HepG2 (cell line): Measurements from ENCODE around the gene ETHE1. TPM values are rescaled to one million over a fixed set of nuclear protein-coding genes. Genes with fewer than 3 reads are reported as not detected.

Source experiments
- ATF1 ChIP-seq: IDR thresholded peaks from 2 replicates; pipeline ENCODE4 v1.6.1; 2016; ENCODE audit warnings: mild to moderate bottlenecking, control low read depth
- CBX1 ChIP-seq: IDR thresholded peaks from one replicate; pipeline ENCODE4 v1.6.1; 2016; ENCODE audit warnings: antibody characterized with exemption, low read depth
- FOXO1 ChIP-seq: sonication (generic); formaldehyde crosslinking; IDR thresholded peaks from 2 replicates; pipeline ENCODE4 v1.4.0; 2020; ENCODE audit warnings: missing genetic modification reagents
- GABPB1 ChIP-seq: IDR thresholded peaks from 2 replicates; pipeline ENCODE4 v1.6.1; 2016; ENCODE audit warnings: mild to moderate bottlenecking, missing genetic modification reagents, moderate library complexity, missing compliant biosample characterization
- GFI1 ChIP-seq: sonication (generic); formaldehyde crosslinking; IDR thresholded peaks from 2 replicates; pipeline ENCODE4 v1.5.0; 2020; ENCODE audit warnings: missing genetic modification reagents, mild to moderate bottlenecking, borderline replicate concordance
- HCFC1 ChIP-seq: fragments of 150-350 bp; IDR thresholded peaks from 2 replicates; pipeline ENCODE4 v1.6.1; 2014; ENCODE audit warnings: low read depth, low read length
- HMGXB3 ChIP-seq: sonication (generic); formaldehyde crosslinking; IDR thresholded peaks from 2 replicates; pipeline ENCODE4 v1.4.0; 2020; ENCODE audit warnings: missing genetic modification reagents, borderline replicate concordance
- HOXA5 ChIP-seq: sonication (generic); formaldehyde crosslinking; IDR thresholded peaks from 2 replicates; pipeline ENCODE4 v1.4.0; 2020; ENCODE audit warnings: missing genetic modification reagents
- KLF12 ChIP-seq: sonication (generic); formaldehyde crosslinking; IDR thresholded peaks from 2 replicates; pipeline ENCODE4 v1.4.0; 2020; ENCODE audit warnings: missing genetic modification reagents, borderline replicate concordance
- TEAD2 ChIP-seq: sonication (generic); formaldehyde crosslinking; IDR thresholded peaks from 2 replicates; pipeline ENCODE4 v1.9.0; 2021; ENCODE audit warnings: missing genetic modification reagents
- ZNF205 ChIP-seq: IDR thresholded peaks from 2 replicates; pipeline ENCODE4 v1.6.1; 2018; ENCODE audit warnings: missing biosample characterization, missing genetic modification reagents
- ZNF652 ChIP-seq: IDR thresholded peaks from 2 replicates; pipeline ENCODE4 v1.6.1; 2016; ENCODE audit warnings: low read depth, borderline replicate concordance
- ZNF747 ChIP-seq: sonication (generic); formaldehyde crosslinking; IDR thresholded peaks from 2 replicates; pipeline ENCODE4 v1.8.1; 2023; ENCODE audit warnings: missing genetic modification reagents, mild to moderate bottlenecking, borderline replicate concordance
- polyA plus RNA-seq, 8 experiments: library from polyadenylated mRNA; depleted of rRNA in 3 of 8; stranded (reverse) in 7 of 8; unstranded in 1 of 8; fragments of >200 nt; fragmentation: Illumina TruSeq in 4 of 8; extraction: Trizol in 4 of 8; gene quantifications; 2 replicates each; pipeline versions ENCODE4 v1.2.1 to v1.2.3, GENCODE V29; 2011 to 2016; ENCODE audit warnings: low read depth in 4 of 8, missing spikeins in 1 of 8, mixed read lengths in 1 of 8; ENCODE audit not compliant: insufficient read depth in 1 of 8
- total RNA-seq, 5 experiments: library from RNA; depleted of rRNA; stranded (reverse); fragments of >200 nt; fragmentation: Illumina TruSeq; extraction: Trizol; gene quantifications; 2 replicates each; pipeline ENCODE4 v1.2.3, GENCODE V29; 2016; ENCODE audit warnings: low read depth in 1 of 5
- TF ChIP-seq, protein P1 (sequence below): sonication (generic); formaldehyde crosslinking; IDR thresholded peaks from 2 replicates; pipeline ENCODE4 v1.4.0; 2020; ENCODE audit warnings: missing genetic modification reagents
- TF ChIP-seq, protein P2 (sequence below): sonication (generic); formaldehyde crosslinking; conservative IDR thresholded peaks from 2 replicates; pipeline ENCODE4 v1.8.1; 2023; ENCODE audit warnings: missing genetic modification reagents
- TF ChIP-seq, protein P3 (sequence below): sonication (generic); formaldehyde crosslinking; IDR thresholded peaks from 2 replicates; pipeline ENCODE4 v1.9.0; 2022; ENCODE audit warnings: missing genetic modification reagents, mild to moderate bottlenecking, borderline replicate concordance

Gene ETHE1
- total and polyA plus RNA-seq, 2 of the 13 experiments (the other 11 are each of a cell fraction or from before 2014, with no cell fraction given): 32.5 to 58.4 TPM

DNA sequence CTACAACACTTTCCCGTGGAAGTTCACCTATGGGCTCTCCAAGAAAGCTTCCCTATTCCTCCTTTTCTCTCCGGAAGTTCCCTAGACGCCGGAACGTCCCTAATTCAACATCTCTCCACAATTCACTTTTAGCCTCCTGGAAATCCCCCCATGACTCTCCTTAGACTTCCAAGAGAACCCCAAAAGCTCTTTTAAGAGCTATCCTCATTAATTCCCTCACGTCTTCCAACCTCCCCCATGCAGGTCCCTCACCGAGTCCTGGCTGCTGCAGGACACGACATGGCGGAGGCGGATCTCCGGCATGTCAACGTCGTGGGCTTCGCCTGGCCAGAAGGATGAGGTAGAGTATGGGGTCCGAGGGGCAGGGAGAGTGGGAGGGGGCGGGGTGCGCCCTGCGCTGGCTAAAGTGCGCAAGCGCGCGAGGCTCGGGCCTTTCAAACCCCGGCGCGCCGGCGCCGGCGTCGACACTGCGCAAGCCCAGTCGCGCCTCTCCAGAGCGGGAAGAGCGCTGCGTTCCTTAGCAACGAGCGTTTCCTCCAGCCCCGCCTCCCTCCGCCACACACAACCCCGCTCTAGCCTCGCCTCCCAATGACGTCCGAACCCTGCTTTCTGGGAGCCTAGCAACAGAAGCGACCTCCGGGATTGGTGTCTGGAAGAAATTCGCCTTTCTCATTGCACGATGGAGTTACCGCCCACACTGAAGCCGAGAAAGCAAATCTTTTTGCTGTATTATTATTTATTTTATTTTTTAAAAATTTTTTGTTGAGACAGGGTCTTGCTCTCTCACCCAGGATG, 48.4 kb upstream of the ETHE1 start, which contains the start of the genes PINLYP and XRCC1 (continued):
- no peak for TF ChIP-seq KLF12 (CRISPR knock-in tag)
- peak; percentile 54; the same call in 1 of the 2 replicates for TF ChIP-seq HOXA5
- TF ChIP-seq, protein P1, sequence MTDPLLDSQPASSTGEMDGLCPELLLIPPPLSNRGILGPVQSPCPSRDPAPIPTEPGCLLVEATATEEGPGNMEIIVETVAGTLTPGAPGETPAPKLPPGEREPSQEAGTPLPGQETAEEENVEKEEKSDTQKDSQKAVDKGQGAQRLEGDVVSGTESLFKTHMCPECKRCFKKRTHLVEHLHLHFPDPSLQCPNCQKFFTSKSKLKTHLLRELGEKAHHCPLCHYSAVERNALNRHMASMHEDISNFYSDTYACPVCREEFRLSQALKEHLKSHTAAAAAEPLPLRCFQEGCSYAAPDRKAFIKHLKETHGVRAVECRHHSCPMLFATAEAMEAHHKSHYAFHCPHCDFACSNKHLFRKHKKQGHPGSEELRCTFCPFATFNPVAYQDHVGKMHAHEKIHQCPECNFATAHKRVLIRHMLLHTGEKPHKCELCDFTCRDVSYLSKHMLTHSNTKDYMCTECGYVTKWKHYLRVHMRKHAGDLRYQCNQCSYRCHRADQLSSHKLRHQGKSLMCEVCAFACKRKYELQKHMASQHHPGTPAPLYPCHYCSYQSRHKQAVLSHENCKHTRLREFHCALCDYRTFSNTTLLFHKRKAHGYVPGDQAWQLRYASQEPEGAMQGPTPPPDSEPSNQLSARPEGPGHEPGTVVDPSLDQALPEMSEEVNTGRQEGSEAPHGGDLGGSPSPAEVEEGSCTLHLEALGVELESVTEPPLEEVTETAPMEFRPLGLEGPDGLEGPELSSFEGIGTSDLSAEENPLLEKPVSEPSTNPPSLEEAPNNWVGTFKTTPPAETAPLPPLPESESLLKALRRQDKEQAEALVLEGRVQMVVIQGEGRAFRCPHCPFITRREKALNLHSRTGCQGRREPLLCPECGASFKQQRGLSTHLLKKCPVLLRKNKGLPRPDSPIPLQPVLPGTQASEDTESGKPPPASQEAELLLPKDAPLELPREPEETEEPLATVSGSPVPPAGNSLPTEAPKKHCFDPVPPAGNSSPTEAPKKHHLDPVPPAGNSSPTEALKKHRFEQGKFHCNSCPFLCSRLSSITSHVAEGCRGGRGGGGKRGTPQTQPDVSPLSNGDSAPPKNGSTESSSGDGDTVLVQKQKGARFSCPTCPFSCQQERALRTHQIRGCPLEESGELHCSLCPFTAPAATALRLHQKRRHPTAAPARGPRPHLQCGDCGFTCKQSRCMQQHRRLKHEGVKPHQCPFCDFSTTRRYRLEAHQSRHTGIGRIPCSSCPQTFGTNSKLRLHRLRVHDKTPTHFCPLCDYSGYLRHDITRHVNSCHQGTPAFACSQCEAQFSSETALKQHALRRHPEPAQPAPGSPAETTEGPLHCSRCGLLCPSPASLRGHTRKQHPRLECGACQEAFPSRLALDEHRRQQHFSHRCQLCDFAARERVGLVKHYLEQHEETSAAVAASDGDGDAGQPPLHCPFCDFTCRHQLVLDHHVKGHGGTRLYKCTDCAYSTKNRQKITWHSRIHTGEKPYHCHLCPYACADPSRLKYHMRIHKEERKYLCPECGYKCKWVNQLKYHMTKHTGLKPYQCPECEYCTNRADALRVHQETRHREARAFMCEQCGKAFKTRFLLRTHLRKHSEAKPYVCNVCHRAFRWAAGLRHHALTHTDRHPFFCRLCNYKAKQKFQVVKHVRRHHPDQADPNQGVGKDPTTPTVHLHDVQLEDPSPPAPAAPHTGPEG: 0 out of 2 replicates have a peak, but pooled peaks have one; percentile 62
- TF ChIP-seq, protein P2, sequence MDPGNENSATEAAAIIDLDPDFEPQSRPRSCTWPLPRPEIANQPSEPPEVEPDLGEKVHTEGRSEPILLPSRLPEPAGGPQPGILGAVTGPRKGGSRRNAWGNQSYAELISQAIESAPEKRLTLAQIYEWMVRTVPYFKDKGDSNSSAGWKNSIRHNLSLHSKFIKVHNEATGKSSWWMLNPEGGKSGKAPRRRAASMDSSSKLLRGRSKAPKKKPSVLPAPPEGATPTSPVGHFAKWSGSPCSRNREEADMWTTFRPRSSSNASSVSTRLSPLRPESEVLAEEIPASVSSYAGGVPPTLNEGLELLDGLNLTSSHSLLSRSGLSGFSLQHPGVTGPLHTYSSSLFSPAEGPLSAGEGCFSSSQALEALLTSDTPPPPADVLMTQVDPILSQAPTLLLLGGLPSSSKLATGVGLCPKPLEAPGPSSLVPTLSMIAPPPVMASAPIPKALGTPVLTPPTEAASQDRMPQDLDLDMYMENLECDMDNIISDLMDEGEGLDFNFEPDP (CRISPR knock-in tag): no peak
- TF ChIP-seq HCFC1: peak; percentile 69
- TF ChIP-seq FOXO1 (CRISPR knock-in tag): no peak
- peak; percentile 86 for TF ChIP-seq ATF1
- no peak for TF ChIP-seq ZNF205
- no peak for TF ChIP-seq GFI1
- no peak for TF ChIP-seq TEAD2
- no peak for TF ChIP-seq ZNF747 (CRISPR knock-in tag)
- TF ChIP-seq, protein P3, sequence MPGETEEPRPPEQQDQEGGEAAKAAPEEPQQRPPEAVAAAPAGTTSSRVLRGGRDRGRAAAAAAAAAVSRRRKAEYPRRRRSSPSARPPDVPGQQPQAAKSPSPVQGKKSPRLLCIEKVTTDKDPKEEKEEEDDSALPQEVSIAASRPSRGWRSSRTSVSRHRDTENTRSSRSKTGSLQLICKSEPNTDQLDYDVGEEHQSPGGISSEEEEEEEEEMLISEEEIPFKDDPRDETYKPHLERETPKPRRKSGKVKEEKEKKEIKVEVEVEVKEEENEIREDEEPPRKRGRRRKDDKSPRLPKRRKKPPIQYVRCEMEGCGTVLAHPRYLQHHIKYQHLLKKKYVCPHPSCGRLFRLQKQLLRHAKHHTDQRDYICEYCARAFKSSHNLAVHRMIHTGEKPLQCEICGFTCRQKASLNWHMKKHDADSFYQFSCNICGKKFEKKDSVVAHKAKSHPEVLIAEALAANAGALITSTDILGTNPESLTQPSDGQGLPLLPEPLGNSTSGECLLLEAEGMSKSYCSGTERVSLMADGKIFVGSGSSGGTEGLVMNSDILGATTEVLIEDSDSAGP (CRISPR knock-in tag): no peak
- TF ChIP-seq ZNF652 (CRISPR knock-in tag): no peak
- TF ChIP-seq CBX1: no peak
- peak; percentile 97 for TF ChIP-seq HMGXB3
- TF ChIP-seq GABPB1 (CRISPR knock-in tag): peak; percentile 83
